A673 (cell line): Measurements from ENCODE around the gene SUFU. TPM values are rescaled to one million over a fixed set of nuclear protein-coding genes. Genes with fewer than 3 reads are reported as not detected.

Experiments
- BruUV-seq: library from RNA; stranded (reverse); fragments of 400-500 nt; replicated peaks from 2 replicates; lab custom pipeline; 2021; lab: Mats Ljungman, UMichigan
- CTCF ChIA-PET: fragments of 300-600 bp; sonication (Branson Sonifier 250); formaldehyde crosslinking; loops from one replicate; lab custom pipeline; 2022; ENCODE audit warnings: antibody characterized with exemption; lab: Charles Lee
- POLR2A ChIA-PET: fragments of 300-600 bp; sonication (Branson Sonifier 250); formaldehyde crosslinking; loops from one replicate; lab custom pipeline; 2022; ENCODE audit warnings: antibody characterized with exemption; ENCODE audit not compliant: low non-redundant PET; lab: Charles Lee
- DNase-seq: peaks from one replicate; pipeline ENCODE4 v3.0.0-alpha.2; 2015; ENCODE audit warnings: low spot score
- H3K27ac ChIP-seq: fragments of 200-600 bp; sonication (generic); 2 replicates; pipeline ENCODE4 v1.5.1; 2016; ENCODE audit warnings: mixed run types, low read depth, mild to moderate bottlenecking, mixed read lengths, antibody characterized with exemption, low read length; ENCODE audit not compliant: poor library complexity, severe bottlenecking
- H3K27me3 ChIP-seq: fragments of 200-600 bp; sonication (generic); replicated peaks from 2 replicates; pipeline ENCODE4 v1.6.1; 2017; ENCODE audit warnings: mixed run types, low read depth, mild to moderate bottlenecking, mixed read lengths, antibody characterized with exemption, low read length; ENCODE audit not compliant: insufficient read depth, poor library complexity
- H3K36me3 ChIP-seq: fragments of 200-600 bp; sonication (generic); 2 replicates; pipeline ENCODE4 v1.6.1; 2016; ENCODE audit warnings: mixed run types, mild to moderate bottlenecking, mixed read lengths, antibody characterized with exemption, low read length; ENCODE audit not compliant: insufficient read depth, poor library complexity, severe bottlenecking
- H3K4me1 ChIP-seq: fragments of 200-600 bp; sonication (generic); 2 replicates; pipeline ENCODE4 v1.6.1; 2017; ENCODE audit warnings: mixed run types, mild to moderate bottlenecking, mixed read lengths, antibody characterized with exemption, low read length; ENCODE audit not compliant: insufficient read depth, poor library complexity, severe bottlenecking
- H3K4me3 ChIP-seq: fragments of 200-600 bp; sonication (generic); 2 replicates; pipeline ENCODE4 v1.5.1; 2016; ENCODE audit warnings: low read depth, mixed run types, mild to moderate bottlenecking, mixed read lengths, low read length; ENCODE audit not compliant: poor library complexity, severe bottlenecking
- H3K9me3 ChIP-seq: fragments of 200-600 bp; sonication (generic); 2 replicates; pipeline ENCODE4 v1.6.1; 2016; ENCODE audit warnings: mixed run types, low read depth, mild to moderate bottlenecking, mixed read lengths, antibody characterized with exemption, low read length; ENCODE audit not compliant: poor library complexity, severe bottlenecking
- EZH2 ChIP-seq: fragments of 200-600 bp; sonication (generic); IDR thresholded peaks from 2 replicates; pipeline ENCODE4 v1.6.1; 2017; ENCODE audit warnings: borderline replicate concordance, low read depth, mild to moderate bottlenecking, mixed read lengths, antibody characterized with exemption, low read length; ENCODE audit not compliant: poor library complexity, severe bottlenecking
- intact Hi-C: fragments of 100-400 bp; cut with micrococcal nuclease; formaldehyde crosslinking; loops from one replicate; pipeline ENCODE4 v1.10.0; 2022; ENCODE audit not compliant: unreplicated experiment
- total RNA-seq: library from RNA; stranded (reverse); gene quantifications from 2 replicates; pipeline ENCODE4 v1.2.3, GENCODE V29; 2021
- TF ChIP-seq, protein P1 (sequence below): fragments of 300-800, 200-600 bp; sonication (generic); conservative IDR thresholded peaks from 2 replicates; pipeline ENCODE4 v1.5.1; 2017; ENCODE audit warnings: low read depth, mild to moderate bottlenecking, antibody characterized with exemption, low read length, moderate library complexity, mixed read lengths

SUFU gene
- total RNA-seq, 1 experiment from 2014 or later = 20.5 TPM

DNA sequence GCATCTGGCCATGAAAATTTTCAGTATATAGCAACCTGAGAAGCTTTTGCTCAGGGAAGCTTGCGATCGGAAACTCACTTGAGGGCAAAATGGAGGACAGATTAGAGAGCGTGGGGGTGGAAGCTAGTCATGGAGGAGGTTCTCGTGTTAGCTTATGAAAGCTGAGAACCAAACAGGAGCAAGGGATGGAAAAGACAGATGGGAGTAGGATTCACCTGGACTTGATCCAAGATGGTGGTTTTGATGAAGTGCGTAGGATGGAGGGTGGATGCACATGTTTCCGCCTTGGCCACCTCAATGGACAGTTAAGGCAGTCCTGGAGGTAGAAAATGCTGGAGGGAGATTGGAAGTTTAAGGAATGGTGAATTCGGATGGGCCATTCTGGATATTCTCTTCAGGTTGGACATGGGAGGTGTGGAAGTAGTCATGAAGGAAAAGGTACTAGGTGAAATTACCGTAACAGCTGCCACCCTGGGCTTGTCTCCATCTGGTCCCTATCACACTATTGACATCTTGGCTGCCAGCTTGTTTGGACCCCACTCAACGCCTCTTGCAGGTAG, 46.1 kb upstream of the SUFU start:
- TF ChIP-seq, protein P1, sequence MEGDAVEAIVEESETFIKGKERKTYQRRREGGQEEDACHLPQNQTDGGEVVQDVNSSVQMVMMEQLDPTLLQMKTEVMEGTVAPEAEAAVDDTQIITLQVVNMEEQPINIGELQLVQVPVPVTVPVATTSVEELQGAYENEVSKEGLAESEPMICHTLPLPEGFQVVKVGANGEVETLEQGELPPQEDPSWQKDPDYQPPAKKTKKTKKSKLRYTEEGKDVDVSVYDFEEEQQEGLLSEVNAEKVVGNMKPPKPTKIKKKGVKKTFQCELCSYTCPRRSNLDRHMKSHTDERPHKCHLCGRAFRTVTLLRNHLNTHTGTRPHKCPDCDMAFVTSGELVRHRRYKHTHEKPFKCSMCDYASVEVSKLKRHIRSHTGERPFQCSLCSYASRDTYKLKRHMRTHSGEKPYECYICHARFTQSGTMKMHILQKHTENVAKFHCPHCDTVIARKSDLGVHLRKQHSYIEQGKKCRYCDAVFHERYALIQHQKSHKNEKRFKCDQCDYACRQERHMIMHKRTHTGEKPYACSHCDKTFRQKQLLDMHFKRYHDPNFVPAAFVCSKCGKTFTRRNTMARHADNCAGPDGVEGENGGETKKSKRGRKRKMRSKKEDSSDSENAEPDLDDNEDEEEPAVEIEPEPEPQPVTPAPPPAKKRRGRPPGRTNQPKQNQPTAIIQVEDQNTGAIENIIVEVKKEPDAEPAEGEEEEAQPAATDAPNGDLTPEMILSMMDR = no peak
- TF ChIP-seq EZH2 = no peak
- POLR2A ChIA-PET = interaction anchor here (0.6 kb wide), 2 partner anchors 121 to 297 kb away, joined by 3 to 4 read pairs; no protein-coding TSS in a partner anchor
- CTCF ChIA-PET = no interaction called here
- intact Hi-C loops = no loop called here
- Histone ChIP-seq H3K4me3 (no peak overlapping the region), H3K27me3 (no peaks in the 10 kb centered on the region), H3K36me3 (peaks cover 13% of the 10 kb centered on the region), H3K9me3 (no peaks in the 10 kb centered on the region), H3K4me1 (peaks cover 6% of the 10 kb centered on the region), H3K27ac (no peak overlapping the region)
- BruUV-seq = no TSS peak
- no peak for DNase-seq

DNA sequence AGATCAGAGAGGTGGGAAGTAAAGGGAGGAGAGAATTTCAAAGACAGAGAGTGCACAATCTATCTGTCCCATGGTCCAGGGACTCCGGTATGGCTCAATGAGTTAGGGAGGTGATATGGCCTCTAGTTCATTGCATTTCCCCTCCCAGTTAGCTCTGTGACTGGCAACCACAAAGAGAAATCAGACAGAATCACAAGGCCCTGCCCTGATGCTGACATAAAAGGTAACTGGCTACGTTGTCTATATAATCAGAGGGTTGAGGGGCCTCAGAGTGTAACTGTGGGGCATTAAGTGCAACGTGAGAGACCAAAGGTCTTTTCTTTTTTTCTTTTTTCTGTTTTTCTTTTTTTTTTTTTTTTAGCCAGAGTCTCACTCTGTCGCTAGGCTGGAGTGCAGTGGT, 45.1 kb upstream of the SUFU start:
- Histone ChIP-seq H3K4me1 (peaks cover 6% of the 10 kb centered on the region), H3K27ac (no peak overlapping the region), H3K9me3 (no peaks in the 10 kb centered on the region), H3K36me3 (peaks cover 10% of the 10 kb centered on the region), H3K4me3 (no peak overlapping the region), H3K27me3 (no peaks in the 10 kb centered on the region)
- BruUV-seq = no TSS peak
- no peak for DNase-seq
- intact Hi-C loops = no loop called here
- TF ChIP-seq EZH2 = no peak
- TF ChIP-seq, protein P1 = no peak
- CTCF ChIA-PET = no interaction called here
- POLR2A ChIA-PET = no interaction called here

DNA sequence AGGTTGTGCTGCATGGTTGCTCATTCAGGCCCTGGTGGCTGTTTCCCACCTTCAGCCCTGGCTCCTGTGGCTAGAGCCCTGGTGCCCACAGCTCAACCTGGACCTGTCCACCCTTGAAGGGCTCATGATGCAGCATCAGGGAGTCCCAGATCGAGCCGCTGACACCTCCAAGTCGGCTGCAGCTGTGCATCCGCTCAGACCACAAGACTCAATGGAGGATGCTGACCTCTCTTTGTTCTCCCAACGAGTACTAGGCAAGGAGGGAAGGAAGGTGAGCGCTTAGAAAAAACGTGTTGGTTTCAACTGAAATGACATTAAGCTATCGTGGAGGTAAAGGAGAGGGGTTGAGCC, 43.0 kb upstream of the SUFU start:
- peak overlapping the region; percentile 52 for H3K4me3 ChIP-seq
- no TSS peak for BruUV-seq
- H3K27ac ChIP-seq = no peak overlapping the region
- no peak for DNase-seq
- no peak for TF ChIP-seq EZH2
- TF ChIP-seq, protein P1 = no peak
- H3K9me3 ChIP-seq = no peaks in the 10 kb centered on the region
- peaks cover under 1% of the 10 kb centered on the region for H3K36me3 ChIP-seq
- ChIA-PET CTCF (no interaction called here), POLR2A (no interaction called here)
- H3K4me1 ChIP-seq = peaks cover 6% of the 10 kb centered on the region
- intact Hi-C loops = no loop called here
- no peaks in the 10 kb centered on the region for H3K27me3 ChIP-seq
